ENCODE results near the gene GPATCH1.

Gene GPATCH1

DNA sequence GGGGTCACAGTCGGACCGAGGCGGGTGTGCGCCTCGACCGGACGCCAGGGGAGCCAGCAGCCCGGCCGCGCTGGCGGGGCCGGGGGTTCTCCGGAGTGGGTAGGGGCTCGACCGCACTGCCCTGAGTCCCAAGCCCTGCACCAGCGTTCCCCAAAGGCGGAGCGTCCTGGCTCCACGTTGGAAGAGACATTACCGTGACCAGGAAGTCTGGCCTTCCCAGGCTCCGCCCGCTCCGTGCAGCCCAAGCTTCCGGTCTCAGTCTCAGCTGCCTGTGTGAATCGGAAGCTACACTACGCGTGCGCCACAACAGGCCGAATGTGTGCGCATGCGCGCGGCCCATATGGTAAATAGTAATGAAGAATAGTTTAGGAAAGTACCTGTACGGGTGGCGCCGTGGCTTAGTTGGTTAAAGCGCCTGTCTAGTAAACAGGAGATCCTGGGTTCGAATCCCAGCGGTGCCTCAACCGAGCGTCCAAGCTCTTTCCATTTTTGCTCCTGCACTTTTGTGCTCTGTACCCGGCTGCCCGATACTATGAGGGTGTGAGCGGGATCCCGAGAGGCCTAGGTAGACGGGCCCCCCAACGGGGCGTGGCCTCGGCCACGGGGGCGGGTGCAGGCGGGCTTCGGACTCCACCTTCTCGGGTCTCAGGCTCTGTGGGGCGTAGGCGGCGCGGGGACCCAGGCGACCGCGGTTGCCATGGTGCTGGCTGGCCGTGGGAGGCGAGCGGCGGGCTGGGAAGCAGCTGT is 95.9 kb downstream of the GPATCH1 start:
- TF ChIP-seq JUND (IDR thresholded peaks at IDR 0.05; ENCODE audit: low read depth), result no peak
- in situ Hi-C loops (cut with HindIII; ENCODE audit: low pct_unique_long_range_greater_than_20kb, low sequenced_read_pairs), result no loop called here
- peak; percentile 84 to 98 for DNase-seq (ENCODE audit: low read depth in 1 of 2, low spot score in 1 of 2)

DNA sequence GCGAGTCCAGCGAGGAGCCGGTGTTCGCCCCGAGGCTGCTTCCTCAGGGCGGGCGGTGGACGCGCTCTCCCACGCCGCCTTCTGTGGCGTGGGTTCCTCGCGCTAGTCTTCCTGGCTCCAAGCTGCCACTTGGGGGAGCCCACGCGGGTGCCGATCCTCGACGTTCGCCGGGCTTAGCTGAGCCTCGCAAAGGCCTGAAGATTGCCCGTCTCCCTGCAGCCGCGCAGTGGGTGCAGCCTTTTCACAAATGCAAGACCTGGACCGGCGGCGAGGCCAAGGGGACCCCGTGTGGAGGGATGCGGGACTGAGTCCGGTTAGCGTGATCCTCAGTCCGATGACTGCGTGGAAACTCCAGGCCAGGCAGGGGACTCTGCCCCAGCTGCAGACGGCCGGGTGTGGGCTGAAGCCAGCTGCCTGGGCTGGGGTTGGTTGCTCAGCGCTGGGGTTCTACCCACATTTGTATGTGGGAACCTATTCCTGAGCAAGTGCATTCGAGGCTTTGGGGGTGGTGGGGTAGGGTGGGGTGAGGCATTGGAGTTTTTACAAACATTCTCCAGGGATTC is 96.5 kb downstream of the GPATCH1 start:
- DNase-seq (ENCODE audit: low read depth in 1 of 2, low spot score in 1 of 2), result no peak

More for the DNA sequence above, 96.5 kb downstream of the GPATCH1 start:
- no peak for TF ChIP-seq JUND (IDR thresholded peaks at IDR 0.05; ENCODE audit: low read depth)
- in situ Hi-C loops (cut with HindIII; ENCODE audit: low pct_unique_long_range_greater_than_20kb, low sequenced_read_pairs), result no loop called here

All from T47D (cell line).